Body of pancreas (tissue), 4 donors: ENCODE measurements around the gene CDKN2B-AS1. TPM values are rescaled to one million over a fixed set of nuclear protein-coding genes. Genes with fewer than 3 reads are reported as not detected.

ENCODE experiments used
- ATAC-seq: fragments of 150-250 bp; one replicate; pipeline ENCODE4 v1.9.1; 2016
- DNase-seq, 4 donors: peaks; one replicate each; pipeline ENCODE4 v3.0.0-alpha.2; 2019
- H3K27ac ChIP-seq, 4 donors: fragments of 200-600 bp; sonication (generic); 1 replicate in 3 of 4; 2 replicates in 1 of 4; pipeline versions ENCODE4 v1.5.1 to v1.6.1; 2016 to 2019; ENCODE audit warnings: mild to moderate bottlenecking in 1 of 4, mixed read lengths in 1 of 4, moderate library complexity in 1 of 4
- H3K27me3 ChIP-seq, 2 donors: fragments of 200-600 bp; sonication (generic); one replicate each; pipeline ENCODE4 v1.6.0; 2016; ENCODE audit warnings: mild to moderate bottlenecking in 1 of 2
- H3K36me3 ChIP-seq, 2 donors: fragments of 200-600 bp; sonication (generic); replicated peaks in 1 of 2; 2 replicates each; pipeline ENCODE4 v1.5.1; 2016; ENCODE audit warnings: low read depth in 2 of 2; ENCODE audit not compliant: insufficient read depth in 1 of 2
- H3K4me1 ChIP-seq: fragments of 200-600 bp; sonication (generic); one replicate; pipeline ENCODE4 v1.6.0; 2016
- H3K4me3 ChIP-seq, 2 donors: fragments of 200-600 bp; sonication (generic); 1 replicate in 1 of 2; 2 replicates in 1 of 2; pipeline ENCODE4 v1.5.1; 2016 to 2019
- H3K9me3 ChIP-seq, 3 donors: fragments of 200-600 bp; sonication (generic); 1 replicate in 2 of 3; 2 replicates in 1 of 3; pipeline ENCODE4 v1.5.1; 2016
- CTCF ChIP-seq, 7 experiments: fragments of 450-650 bp in 4 of 7; fragments of 200-600 bp in 3 of 7; sonication (generic) in 3 of 7; IDR thresholded peaks; one replicate each; pipeline ENCODE4 v1.5.1; 2016 to 2019; ENCODE audit warnings: antibody characterized with exemption in 7 of 7
- POLR2A ChIP-seq, 3 donors: fragments of 450-650 bp; IDR thresholded peaks; one replicate each; pipeline ENCODE4 v1.6.1; 2016; ENCODE audit warnings: antibody characterized with exemption in 3 of 3, mild to moderate bottlenecking in 2 of 3
- WGBS, 2 donors: methylation state at CpG; one replicate each; pipeline ENCODE4 v1.1.5; 2017; 5-methylcytosine and 5-hydroxymethylcytosine counted together
- intact Hi-C: fragments of 100-400 bp; cut with DNase I; formaldehyde crosslinking; loops from one replicate; pipeline ENCODE4 v1.15.1; 2023
- total RNA-seq, 2 donors: library from RNA; depleted of rRNA; stranded (reverse); fragments of >200 nt; gene quantifications; one replicate each; pipeline ENCODE4 v1.1.0, GENCODE V29; 2016

CDKN2B-AS1 gene
- total RNA-seq, 2 donors from 2014 or later = 0.26 TPM; not detected in 1

DNA sequence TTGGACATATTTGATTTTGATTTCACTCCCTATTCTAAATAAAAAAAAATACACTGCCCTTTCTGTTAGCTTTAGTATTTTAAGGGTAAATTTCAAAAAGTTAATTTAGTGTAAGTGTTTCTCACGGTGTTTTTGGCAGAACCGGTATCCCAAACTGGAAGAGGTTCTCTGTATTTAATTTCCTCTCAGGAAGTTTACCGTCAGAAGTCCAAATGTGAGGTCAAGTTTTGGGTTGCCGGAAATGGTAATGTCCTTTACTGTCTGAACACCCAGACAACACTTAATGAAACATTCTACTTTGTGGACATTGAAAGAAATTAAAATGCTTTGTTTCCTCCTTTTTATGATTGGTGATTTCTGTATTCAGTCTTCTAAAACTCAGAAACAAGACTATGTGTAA lies 163.2 kb downstream of the CDKN2B-AS1 start:
- Histone ChIP-seq H3K27me3 (no peaks in the 10 kb centered on the region), H3K9me3 (no peaks in the 10 kb centered on the region), H3K27ac (no peak overlapping the region), H3K4me1 (no peaks in the 10 kb centered on the region), H3K4me3 (no peak overlapping the region), H3K36me3 (no peaks in the 10 kb centered on the region)
- ATAC-seq = no peak
- TF ChIP-seq CTCF (IDR thresholded peaks at IDR 0.05) (no peak), POLR2A (IDR thresholded peaks at IDR 0.05) (no peak)
- 78% methylated on average over 4 of the region's 4 CpGs for WGBS, 2 donors
- DNase-seq = no peak
- intact Hi-C loops = no loop called here

DNA sequence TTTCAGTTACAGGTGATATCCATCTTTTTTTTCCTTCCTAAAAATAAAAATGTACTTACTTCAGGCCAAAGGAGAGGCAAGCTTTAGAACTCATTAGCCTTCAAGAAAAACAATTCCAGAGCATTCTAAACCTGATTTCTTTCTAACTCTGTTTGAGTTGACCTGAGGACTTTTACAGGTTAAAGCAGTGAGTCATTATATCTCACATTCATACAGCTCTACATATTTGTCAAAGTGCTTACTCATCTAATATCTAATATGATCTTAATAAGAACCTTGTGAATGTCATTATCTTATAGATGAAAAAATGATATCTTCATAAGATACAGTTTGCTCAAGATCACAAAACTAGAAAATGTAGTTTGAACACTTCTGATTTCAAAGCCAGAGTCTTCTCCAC lies 163.7 kb downstream of the CDKN2B-AS1 start:
- H3K36me3 ChIP-seq = no peaks in the 10 kb centered on the region
- no peak for ATAC-seq

DNA sequence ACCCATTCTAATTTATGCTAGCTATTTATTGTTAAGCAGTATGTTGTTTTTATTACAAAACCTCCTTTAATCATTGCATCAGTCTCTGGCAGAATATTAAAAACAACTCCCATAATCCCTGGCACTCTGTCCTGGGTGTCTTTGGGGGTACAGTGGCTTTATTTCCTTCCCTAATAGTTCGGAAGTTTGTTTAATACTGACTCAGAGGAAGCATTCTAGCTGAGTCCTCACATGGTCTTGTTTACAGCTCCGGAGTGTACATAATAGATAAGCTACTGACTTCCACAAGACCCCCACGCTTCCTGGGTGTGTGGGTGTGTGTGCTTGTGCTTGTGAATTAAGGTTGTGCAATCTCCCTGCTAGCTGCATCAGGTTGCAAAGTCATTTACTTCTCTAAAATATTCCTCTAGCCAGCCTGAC lies 164.3 kb downstream of the CDKN2B-AS1 start:
- ATAC-seq = peak; percentile 35
- no peaks in the 10 kb centered on the region for H3K27me3 ChIP-seq
- H3K4me3 ChIP-seq = no peak overlapping the region
- 10 to 18% methylated on average over 3 of the region's 3 CpGs for WGBS, 2 donors
- no peak for TF ChIP-seq CTCF (IDR thresholded peaks at IDR 0.05)
- no peak for TF ChIP-seq POLR2A (IDR thresholded peaks at IDR 0.05)
- no peak overlapping the region for H3K27ac ChIP-seq
- peak in 2 of 4 donors; percentile 23 to 66 for DNase-seq
- no peaks in the 10 kb centered on the region for H3K4me1 ChIP-seq
- no peaks in the 10 kb centered on the region for H3K36me3 ChIP-seq
- H3K9me3 ChIP-seq = no peaks in the 10 kb centered on the region
- intact Hi-C loops = no loop called here

More for the DNA sequence above, 163.7 kb downstream of the CDKN2B-AS1 start:
- H3K4me3 ChIP-seq = no peak overlapping the region
- H3K4me1 ChIP-seq = no peaks in the 10 kb centered on the region
- TF ChIP-seq POLR2A (IDR thresholded peaks at IDR 0.05) (no peak), CTCF (IDR thresholded peaks at IDR 0.05) (no peak)
- no peak overlapping the region for H3K27ac ChIP-seq
- intact Hi-C loops = no loop called here
- DNase-seq = no peak
- no peaks in the 10 kb centered on the region for H3K27me3 ChIP-seq
- H3K9me3 ChIP-seq = no peaks in the 10 kb centered on the region

- Histone ChIP-seq H3K27me3 (no peaks in the 10 kb centered on the region), H3K27ac (no peak overlapping the region), H3K4me1 (no peaks in the 10 kb centered on the region), H3K9me3 (no peaks in the 10 kb centered on the region), H3K4me3 (no peak overlapping the region), H3K36me3 (no peaks in the 10 kb centered on the region)
- 76 to 82% methylated on average over 1 of the region's 1 CpG for WGBS, 2 donors
- no peak for TF ChIP-seq CTCF (IDR thresholded peaks at IDR 0.05)
- TF ChIP-seq POLR2A (IDR thresholded peaks at IDR 0.05) = no peak
- DNase-seq (no peak), ATAC-seq (no peak)
- intact Hi-C loops = no loop called here
Observed at GRCh38 chr9:22159586-22159985, 165.0 kb downstream of the CDKN2B-AS1 start.

GRCh38 chr9:22160221-22160620 lies 165.6 kb downstream of the CDKN2B-AS1 start:
- Histone ChIP-seq H3K4me3 (no peak overlapping the region), H3K36me3 (no peaks in the 10 kb centered on the region), H3K4me1 (no peaks in the 10 kb centered on the region), H3K9me3 (no peaks in the 10 kb centered on the region), H3K27me3 (no peaks in the 10 kb centered on the region), H3K27ac (no peak overlapping the region)
- intact Hi-C loops = no loop called here
- DNase-seq (no peak), ATAC-seq (no peak)
- 50 to 73% methylated on average over 1 of the region's 1 CpG for WGBS, 2 donors
- TF ChIP-seq POLR2A (IDR thresholded peaks at IDR 0.05) = no peak
- no peak for TF ChIP-seq CTCF (IDR thresholded peaks at IDR 0.05)
